HG02798 (cell line): ENCODE data around the gene RAB26.
"Not testable (repeated sequence)": the region's sequence is repeated elsewhere in the genome, so short reads cannot be mapped to it uniquely, and the experiment has no call there.

Source experiments
- ATAC-seq: cut with Tn5 transposase; IDR thresholded peaks from one replicate; pipeline ENCODE4 v1.9.1; 2021; ENCODE audit warnings: mild to moderate bottlenecking; ENCODE audit not compliant: unreplicated experiment, poor library complexity

RAB26 gene, protein sequence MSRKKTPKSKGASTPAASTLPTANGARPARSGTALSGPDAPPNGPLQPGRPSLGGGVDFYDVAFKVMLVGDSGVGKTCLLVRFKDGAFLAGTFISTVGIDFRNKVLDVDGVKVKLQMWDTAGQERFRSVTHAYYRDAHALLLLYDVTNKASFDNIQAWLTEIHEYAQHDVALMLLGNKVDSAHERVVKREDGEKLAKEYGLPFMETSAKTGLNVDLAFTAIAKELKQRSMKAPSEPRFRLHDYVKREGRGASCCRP

DNA sequence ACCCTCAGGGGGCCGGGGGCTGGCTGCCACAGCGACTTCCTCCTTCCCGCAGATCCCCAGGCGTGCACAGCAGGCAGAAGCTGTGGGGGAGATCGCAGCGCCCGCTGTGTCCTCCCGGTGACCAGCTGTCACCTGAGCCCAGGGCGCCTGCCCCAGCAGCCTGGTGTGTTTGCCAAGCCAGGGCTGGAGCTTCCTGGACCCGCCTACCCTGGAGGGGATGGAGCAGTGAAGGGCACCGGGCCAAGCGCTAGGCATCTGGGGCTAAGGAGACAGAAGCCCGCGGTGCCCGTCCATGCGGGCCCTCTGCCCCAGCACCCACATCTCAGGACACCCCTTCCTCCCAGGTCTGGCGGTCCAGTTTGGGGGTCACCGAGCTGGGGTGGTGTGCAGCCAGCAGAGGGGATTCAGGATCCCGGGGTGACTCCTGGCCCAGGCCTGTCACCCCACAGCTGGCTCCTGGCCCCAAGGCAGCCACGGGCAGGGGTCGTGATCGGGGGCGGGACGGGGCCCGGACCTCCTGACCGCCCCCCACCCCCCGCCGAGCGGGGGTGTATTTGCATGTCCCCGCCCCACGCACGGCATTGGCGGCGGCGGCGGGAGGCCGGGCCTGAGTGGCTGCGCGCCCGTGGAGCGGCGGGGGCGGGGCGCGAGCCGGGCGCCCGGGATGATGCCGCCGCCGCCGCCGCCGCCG lies at the start of gene RAB26:
RAB26 (plus strand) TSS at position 645 of the 691 bp plus-strand sequence. CDS start 159 bp downstream, outside the sequence.
- ATAC-seq = no peak

DNA sequence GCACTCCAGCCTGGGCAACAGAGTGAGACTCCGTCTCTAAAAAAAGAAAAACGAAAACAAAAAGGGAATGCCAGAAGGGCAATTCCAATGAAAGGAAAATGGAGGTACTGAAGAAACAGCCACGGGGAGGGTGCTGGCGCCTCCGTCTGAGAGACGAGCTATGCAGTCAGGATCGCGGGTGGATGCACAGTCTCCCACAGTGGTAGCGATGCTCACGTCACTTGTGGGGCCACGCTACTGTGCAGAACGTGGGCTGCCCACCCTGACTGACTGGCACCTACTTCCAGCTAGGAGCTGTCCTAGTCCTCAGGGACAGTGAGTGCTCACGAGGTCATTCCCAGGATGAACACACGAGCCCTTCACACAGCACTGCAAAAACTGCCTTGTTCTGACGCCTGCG lies 46.8 kb upstream of the RAB26 start:
- not testable (repeated sequence) for ATAC-seq

DNA sequence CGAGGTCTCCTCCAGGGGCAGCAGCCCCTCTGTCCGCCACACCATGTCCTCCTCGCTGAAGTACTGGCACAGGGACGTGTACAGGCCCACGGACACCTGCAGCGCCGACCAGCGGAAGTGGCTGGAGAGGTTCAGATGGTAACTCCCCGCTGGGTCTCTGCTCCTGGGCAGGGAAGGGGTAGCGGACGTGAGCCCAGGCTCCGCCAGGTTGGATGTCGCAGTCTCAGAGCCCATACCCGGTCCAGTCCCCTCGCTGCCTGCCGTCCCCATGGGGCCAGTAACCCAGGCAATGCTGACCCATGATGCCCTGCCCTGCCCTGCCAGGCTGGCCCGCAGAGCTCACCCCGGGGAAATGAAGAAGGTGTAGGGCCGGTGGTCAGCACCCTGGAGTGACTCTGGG lies 46.0 kb upstream of the RAB26 start:
- ATAC-seq = no peak

DNA sequence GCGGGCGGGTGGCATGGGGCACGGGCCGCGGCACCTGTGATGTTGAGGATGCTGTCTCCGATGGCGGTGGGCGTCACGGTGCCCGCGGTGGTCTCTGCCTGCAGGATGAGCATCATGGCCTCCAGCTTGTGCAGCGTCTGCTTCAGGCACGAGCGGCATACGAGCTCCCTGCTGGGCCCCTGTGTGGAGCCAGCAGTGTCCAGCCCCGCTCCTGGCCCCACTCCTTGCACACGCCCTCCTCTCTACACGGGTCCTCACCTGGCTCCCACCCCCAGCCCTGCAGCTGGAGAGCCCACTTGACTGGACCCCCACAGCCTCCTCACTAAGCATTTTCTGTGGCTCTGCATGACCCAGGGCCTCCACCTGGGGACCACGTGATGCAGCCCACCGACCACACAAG lies 44.0 kb upstream of the RAB26 start:
- not testable (repeated sequence) for ATAC-seq

DNA sequence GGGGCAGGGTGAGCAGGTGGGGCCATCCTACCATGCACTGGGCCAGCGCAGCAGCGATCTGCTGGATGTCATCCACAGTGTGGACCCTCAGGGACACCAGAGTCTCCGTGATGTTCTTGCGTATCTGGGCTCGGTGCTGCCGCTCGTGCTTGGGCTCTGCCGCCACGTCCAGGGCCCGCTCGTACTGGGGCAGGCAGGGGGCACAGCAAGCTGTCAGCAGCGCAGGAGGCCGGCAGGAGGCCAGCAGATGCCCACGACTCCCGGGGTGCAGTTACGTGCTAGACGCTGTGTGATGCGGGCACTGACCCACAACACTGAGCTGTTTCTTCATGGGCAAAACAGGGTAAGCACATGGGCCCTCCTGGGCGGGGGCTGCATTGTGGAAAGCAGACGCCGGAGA lies 43.1 kb upstream of the RAB26 start:
- ATAC-seq = not testable (repeated sequence)

DNA sequence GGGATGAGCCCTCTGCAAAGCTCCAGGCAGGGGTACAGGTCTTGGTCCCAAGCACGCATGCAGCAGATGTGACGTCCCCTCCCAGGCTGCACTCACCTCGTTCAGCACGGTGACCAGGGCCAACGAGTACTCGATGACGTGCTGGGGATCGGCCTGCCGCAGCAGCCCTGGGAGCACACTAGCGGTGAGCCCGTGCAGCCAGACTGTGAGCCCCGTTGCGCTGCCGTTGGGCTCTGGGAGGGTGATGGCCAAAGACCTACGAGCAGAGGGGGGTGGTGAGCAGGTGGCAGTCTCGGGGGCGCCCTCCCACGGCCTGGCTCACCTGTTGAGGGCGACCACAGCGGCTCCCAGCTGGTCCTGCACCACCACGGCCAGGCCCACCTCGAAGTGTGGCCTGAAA lies 42.7 kb upstream of the RAB26 start:
- not testable (repeated sequence) for ATAC-seq

DNA sequence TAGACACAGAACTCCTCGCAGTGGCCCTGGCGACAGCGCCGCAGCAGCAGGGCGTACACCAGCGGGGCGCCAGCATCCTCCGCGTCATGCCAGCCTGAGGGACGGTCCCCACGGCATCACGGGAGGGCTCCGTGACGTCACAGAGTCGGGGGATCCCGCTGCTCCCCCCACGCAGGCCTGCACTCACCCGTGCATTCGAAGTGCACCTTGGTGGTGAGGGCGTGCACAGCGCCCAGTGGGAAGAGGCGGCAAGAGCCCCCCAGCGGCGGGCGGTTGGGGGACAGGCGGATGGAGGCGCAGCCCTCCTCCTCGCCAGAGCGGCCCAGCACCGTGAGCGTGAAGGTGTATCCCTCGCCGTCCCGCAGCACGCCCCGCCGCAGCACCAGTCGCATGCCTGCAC lies 42.2 kb upstream of the RAB26 start:
- not testable (repeated sequence) for ATAC-seq

DNA sequence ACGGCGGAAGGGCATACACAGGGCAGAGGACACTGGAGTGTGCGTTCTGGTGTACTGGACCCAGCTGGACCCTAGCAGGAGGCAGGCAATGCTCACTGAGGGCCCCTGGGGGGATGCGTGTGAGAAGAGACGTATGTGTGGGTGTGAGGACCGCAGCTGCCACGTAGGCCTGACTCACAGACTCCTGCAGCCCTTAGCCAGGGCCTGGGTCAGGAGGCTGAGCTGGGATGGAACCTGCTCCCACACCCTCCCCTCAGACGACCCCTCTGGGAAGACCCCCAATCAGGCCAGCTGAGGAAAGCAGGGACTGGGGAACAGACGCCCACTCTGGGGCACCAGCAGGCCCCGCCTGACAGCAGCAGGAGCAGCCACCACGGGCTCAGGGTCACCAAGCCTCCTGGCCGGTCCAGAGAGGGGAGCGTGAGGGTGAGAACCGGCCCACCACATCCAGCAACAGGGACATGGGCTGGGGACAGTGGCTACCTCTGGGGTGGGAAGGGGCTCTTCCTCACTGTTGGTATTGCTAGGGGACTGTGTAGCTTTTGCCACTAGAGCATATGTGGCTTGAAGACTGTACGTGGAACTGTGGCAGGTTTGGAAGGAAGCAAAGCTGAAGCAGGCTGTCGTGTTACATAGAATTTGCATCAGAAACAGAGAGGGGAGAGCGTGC lies 41.2 kb upstream of the RAB26 start:
- not testable (repeated sequence) for ATAC-seq

DNA sequence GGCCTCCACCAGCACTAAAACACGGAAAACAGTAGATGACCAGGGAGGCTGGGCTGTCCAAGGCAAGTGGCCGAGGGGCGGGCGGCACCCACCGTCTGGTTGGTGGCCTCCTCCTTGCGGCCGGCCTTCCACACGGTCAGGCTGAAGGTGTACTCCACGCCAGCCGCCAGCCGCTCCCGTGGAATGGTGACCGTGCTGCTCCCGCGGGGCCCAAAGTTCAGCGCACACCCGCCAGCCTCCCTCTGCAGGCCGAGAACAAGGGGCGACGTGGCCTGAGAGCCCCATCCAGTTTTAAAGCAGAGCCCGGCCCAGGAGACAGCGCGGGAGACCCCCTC lies 40.7 kb upstream of the RAB26 start:
- not testable (repeated sequence) for ATAC-seq

DNA sequence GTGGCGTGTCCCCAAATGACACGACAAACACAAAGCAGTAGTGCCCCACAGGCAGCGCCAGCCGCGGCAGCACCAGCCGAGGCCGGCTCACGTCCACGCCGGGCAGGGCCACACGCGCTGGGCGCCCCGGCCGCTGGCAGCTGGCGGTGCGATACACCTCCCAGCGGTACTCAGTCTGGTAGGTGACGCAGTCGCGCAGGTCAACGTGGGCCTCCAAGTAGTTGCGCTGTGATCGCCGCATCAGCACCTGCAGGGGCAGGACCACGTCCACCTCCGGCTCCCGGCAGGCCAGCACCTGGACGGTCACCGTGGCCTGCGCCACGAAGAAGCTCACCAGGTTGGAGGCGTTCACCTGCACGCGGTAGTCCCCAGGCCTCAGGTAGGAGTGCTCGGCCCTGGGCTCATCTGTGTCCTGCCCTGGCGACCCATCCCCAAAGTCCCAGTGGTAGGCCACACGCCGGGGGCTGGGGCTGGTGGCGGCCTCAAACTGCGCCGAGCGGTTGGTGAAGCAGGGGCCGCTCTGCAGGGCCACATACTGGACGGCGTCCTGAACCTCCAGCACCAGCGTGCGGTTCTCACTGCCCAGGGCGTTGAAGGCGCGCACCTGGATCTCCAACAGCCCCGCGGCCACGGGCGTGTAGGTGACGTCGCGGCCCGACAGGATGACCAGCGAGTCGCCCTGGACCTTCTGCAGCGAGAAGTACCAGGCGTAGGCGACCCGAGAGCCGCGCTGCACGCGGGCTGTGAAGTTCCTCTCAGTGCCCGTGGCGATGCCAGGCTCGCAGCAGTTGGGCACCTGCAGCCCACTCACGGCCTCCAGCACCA lies 39.8 kb upstream of the RAB26 start:
- ATAC-seq = not testable (repeated sequence)

DNA sequence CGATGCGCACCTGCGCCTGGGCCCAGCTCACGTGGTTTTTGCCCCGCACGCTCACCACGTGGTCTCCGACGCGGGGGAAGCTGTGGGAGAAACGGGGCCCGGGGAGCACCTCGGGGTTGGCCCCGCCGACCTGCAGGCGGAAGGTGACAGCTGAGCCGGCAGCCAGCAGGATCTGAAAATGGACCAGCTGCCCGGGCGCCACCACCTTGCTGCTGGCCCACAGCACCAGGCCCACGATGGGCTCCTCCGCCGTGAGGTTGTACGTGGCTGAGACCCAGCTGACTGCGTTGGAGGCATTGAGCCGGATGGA lies 39.2 kb upstream of the RAB26 start:
- not testable (repeated sequence) for ATAC-seq

DNA sequence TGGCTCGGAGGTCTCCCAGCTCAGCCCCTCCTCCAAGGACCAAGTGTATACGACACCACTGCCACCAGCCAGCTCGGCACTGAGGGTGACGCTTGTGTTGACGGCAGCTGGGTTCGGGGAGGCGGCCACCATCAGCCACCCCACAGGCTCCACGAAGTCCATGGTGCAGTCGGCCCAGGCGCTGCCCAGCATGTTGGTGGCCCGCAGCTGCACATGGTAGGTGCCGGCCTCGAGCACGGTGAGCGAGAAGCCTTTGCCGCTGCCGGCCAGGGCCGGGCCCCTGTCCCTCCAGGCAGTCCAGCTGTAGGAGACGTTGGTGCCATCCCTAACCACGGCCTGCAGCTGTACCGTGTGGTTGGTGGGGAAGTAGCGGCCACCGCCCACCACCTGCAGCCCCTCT lies 38.6 kb upstream of the RAB26 start:
- ATAC-seq = not testable (repeated sequence)

DNA sequence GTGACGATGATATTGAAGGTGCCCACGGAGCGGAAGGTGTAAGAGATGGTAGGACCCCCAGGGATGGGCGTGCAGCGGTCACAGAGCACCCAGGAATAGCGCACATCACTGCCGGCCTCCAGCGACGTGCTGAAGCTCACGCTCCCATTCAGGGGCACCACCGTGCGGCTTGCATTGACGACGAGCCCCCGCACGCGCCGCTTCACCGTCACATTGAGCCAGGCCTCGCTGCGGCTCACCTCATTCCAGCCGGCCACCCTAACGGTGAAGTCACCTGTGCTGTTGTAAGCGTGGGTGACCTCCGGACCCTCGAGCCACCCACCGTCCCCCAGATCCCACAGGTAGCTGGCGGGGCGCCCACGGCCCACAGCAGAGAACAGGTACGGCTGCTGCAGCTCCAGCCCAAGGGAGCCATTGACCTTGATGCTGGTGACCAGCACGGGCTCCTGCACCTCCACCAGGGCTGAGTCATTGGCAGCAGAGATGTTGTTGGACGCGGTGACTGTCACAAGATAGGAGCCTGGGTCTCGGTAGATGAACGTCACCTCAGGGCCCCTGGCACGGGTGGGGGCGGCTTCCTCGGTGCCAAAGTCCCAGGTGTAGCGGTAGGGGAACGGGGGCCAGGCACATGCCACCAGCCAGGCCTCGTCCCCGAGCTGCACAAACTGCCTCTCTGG lies 38.0 kb upstream of the RAB26 start:
- not testable (repeated sequence) for ATAC-seq

DNA sequence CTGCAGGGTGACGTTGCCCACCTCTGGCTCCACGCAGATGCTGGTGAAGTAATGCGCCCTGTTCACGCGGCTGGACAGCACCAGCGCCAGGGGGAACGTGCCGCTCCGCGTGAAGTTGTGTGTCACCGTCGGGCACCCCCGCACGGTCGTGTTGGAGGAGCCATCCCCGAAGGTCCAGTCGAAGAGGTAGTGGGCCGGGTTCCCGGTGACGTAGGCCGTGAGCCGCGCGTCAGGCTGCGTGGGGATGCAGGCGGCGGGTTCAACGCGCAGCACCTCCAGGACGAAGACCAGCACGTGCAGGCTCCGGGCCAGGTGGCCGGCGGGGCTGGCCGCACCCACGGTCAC lies 37.4 kb upstream of the RAB26 start:
- not testable (repeated sequence) for ATAC-seq

DNA sequence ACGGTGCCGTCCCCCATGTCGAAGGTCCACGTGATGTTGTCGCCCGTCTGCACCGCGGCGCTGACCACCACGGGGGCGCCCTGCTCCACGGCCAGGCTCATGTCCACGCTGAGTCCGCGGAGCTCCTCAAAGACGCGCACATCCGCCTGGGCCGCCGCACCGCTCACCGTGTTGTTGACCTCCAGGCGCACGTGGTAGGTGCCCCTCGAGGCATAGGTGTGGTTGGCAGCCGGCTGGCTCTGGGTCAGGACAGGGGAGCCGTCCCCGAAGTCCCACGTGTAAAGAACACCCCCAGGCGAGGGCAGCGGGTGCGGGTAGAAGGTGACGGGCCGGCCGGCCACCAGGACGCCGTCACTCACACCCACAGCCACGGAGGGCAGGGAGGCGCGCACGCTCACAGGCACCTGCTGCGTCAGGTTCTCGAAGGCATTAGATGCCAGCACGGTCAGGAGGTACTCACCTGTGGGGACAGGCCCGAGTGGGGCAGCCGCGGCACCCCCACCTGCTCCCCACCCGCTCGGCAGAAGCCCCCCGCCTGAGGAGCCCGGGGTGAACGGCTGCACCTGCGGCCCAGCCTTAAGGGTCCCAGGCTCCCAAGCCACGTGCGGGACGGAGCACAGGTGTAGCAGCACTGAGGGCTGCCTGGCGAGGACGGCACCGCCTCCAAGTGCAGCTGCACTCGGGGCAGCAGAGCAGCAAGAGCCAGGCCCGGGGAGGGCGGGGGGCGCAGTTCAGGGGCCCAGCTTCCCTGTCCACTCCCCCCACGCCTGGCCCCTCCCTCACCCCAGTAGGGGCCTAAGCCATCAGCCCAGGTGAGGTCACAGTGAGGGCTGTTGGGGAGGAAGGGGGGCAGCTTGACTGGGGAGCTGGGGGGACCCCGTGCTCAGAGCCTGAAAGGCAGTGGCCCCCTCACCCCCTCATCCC lies 36.8 kb upstream of the RAB26 start:
- not testable (repeated sequence) for ATAC-seq

DNA sequence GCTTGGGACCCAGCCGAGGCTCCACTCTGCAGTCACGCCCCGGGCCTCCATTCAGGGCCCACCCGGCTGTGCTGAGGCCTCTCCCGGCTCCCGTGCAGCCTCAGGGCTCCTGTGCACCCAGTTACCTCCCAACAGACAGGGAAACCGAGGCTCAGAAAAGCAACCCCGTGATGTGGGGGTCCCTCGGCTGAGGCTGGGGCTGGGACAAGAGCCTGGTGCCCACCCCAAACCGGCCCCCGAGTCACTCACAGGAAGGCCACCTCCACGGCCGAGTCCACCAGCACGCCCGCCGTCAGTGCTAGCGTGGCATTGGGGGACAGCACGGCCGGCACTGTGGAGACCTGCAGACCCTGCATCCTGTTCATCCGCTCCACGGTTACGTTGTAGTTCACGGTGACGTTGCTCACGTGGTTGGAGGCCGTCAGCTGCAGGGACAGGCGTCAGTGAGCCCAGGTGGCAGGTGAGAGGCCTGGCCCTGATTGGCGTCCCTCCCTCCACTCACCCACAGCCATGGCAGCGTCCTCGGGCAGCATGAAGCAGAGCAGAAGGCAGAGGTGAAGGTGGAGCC lies 35.8 kb upstream of the RAB26 start:
- ATAC-seq = not testable (repeated sequence)

DNA sequence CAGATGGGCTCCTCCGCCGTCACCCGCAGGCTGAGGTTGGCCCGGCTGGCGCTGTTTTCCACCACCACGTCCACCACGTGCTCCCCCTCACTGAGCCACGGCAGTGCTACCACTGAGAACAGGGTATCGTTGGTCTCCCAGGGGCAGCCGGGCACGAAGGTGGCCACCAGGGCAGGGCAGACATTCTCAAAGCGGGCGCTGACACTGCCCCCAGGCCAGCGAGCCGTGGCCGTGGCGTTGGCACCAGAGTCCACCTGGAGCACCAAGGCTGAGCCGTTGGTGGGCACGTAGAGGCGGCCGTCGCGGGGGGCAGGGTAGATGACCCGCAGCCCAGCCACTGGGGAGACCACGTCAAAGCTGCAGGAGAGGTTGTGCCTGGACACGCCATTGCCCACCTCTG lies 34.2 kb upstream of the RAB26 start:
- not testable (repeated sequence) for ATAC-seq

DNA sequence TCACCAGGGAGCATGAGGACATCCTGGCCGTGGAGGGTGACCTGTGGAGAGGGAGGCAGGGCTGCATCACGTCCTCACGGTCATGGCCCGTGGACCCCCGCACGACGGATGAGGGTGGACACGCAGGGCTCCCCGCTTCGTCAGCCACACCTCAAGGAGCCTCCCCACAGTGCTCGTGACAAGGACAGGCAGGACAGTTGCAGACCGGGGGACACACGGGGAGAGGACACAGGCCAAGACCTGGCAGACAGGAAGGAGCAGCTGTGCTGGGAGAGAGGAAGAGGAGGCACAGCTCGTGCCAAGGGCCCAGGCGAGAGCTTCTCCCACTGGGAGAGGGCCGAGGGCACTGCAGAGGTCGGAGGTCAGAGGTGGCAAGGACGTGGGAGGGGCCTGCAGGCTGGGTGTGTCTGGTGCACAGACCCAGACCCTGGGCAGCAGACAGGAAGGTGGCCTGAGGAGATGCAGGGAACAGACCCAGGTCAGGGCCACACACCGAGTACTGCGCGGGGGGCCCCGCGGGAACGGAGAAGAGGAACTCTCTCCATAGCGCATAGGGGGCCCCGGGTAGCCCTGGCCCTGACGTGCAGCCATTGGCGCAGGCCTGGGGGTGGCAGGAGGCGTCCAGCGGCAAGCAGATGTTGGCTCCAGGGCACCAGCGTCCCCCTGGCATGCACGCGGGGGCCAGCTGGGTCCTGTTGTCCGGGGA lies 33.4 kb upstream of the RAB26 start:
- not testable (repeated sequence) for ATAC-seq
